Peyer's patch (tissue), 4 donors: ENCODE results near the gene NMRK2.

Source experiments
- CTCF ChIP-seq, 6 experiments: fragments of 450-650 bp in 4 of 6; fragments of 200-600 bp in 2 of 6; sonication (generic) in 1 of 6; IDR thresholded peaks; one replicate each; pipeline ENCODE4 v1.5.1; 2017 to 2019; ENCODE audit warnings: antibody characterized with exemption in 6 of 6, mild to moderate bottlenecking in 3 of 6, moderate library complexity in 1 of 6
- POLR2A ChIP-seq, 2 donors: fragments of 450-650 bp; IDR thresholded peaks; one replicate each; pipeline ENCODE4 v1.5.1; 2017; ENCODE audit warnings: antibody characterized with exemption in 2 of 2, mild to moderate bottlenecking in 2 of 2, moderate library complexity in 2 of 2

GRCh38 chr19:3961007-3961406, 28.1 kb downstream of the NMRK2 start:
- TF ChIP-seq POLR2A (IDR thresholded peaks at IDR 0.05) (no peak), CTCF (IDR thresholded peaks at IDR 0.05) (no peak)
